Mesendoderm (in vitro differentiated cells): ENCODE measurements around the gene IDH3G.

Experiments used
- DNase-seq: peaks from one replicate; pipeline ENCODE4 v3.0.0; 2013
- H2AK5ac ChIP-seq: 2 replicates; pipeline ENCODE4 v1.6.1; 2013; ENCODE audit warnings: low read length, inconsistent platforms
- H2BK120ac ChIP-seq: 2 replicates; pipeline ENCODE4 v1.6.1; 2013; ENCODE audit warnings: low read depth, mild to moderate bottlenecking, low read length, moderate library complexity, mixed read lengths
- H2BK15ac ChIP-seq: replicated peaks from 2 replicates; pipeline ENCODE4 v1.6.1; 2013; ENCODE audit warnings: low read depth, mild to moderate bottlenecking, moderate library complexity
- H2BK5ac ChIP-seq: 2 replicates; pipeline ENCODE4 v1.6.1; 2013; ENCODE audit warnings: low read length, inconsistent platforms
- H3K18ac ChIP-seq: 2 replicates; pipeline ENCODE4 v1.6.1; 2013; ENCODE audit warnings: mild to moderate bottlenecking, low read length, mixed read lengths
- H3K23ac ChIP-seq: one replicate; pipeline ENCODE4 v1.6.1; 2013; ENCODE audit warnings: low read length
- H3K27ac ChIP-seq: 2 replicates; pipeline ENCODE4 v1.5.1; 2013; ENCODE audit warnings: low read depth, mild to moderate bottlenecking, inconsistent platforms, low read length, moderate library complexity
- H3K27me3 ChIP-seq: 2 replicates; pipeline ENCODE4 v1.6.1; 2013; ENCODE audit warnings: low read length, control low read depth, mild to moderate bottlenecking, inconsistent platforms; ENCODE audit not compliant: insufficient read depth, poor library complexity
- H3K36me3 ChIP-seq: 2 replicates; pipeline ENCODE4 v1.6.1; 2013; ENCODE audit warnings: low read length, inconsistent platforms; ENCODE audit not compliant: control insufficient read depth, insufficient read depth
- H3K4ac ChIP-seq: one replicate; pipeline ENCODE4 v1.6.1; 2013; ENCODE audit warnings: low read depth, mild to moderate bottlenecking, low read length, moderate library complexity
- H3K4me1 ChIP-seq: 2 replicates; pipeline ENCODE4 v1.6.1; 2013; ENCODE audit warnings: low read depth, low read length, inconsistent platforms; ENCODE audit not compliant: control insufficient read depth
- H3K4me2 ChIP-seq: 2 replicates; pipeline ENCODE4 v1.6.1; 2013; ENCODE audit warnings: low read length
- H3K4me3 ChIP-seq: 2 replicates; pipeline ENCODE4 v1.5.1; 2013; ENCODE audit warnings: mild to moderate bottlenecking, low read length
- H3K56ac ChIP-seq: one replicate; pipeline ENCODE4 v1.6.1; 2013; ENCODE audit warnings: low read length
- H3K79me1 ChIP-seq: 2 replicates; pipeline ENCODE4 v1.6.1; 2013; ENCODE audit warnings: low read length, inconsistent platforms
- H3K79me2 ChIP-seq: 2 replicates; pipeline ENCODE4 v1.6.1; 2013; ENCODE audit warnings: mild to moderate bottlenecking, low read length; ENCODE audit not compliant: control insufficient read depth, insufficient read depth
- H3K9ac ChIP-seq: 2 replicates; pipeline ENCODE4 v1.6.1; 2013; ENCODE audit warnings: low read length, inconsistent platforms
- H4K5ac ChIP-seq: one replicate; pipeline ENCODE4 v1.6.1; 2013; ENCODE audit warnings: low read length
- H4K8ac ChIP-seq: one replicate; pipeline ENCODE4 v1.6.1; 2013; ENCODE audit warnings: low read depth, mild to moderate bottlenecking, control low read depth, low read length, moderate library complexity
- WGBS: extraction: QIAGEN DNeasy Blood & Tissue Kit; methylation state at CpG from one replicate; pipeline ENCODE4 v1.1.7; 2013; ENCODE audit warnings: low lambda C conversion rate, missing lambda C conversion rate; ENCODE audit not compliant: insufficient coverage; ENCODE audit errors: extremely low coverage; 5-methylcytosine and 5-hydroxymethylcytosine counted together

The IDH3G gene

GRCh38 chrX:153803211-153804099, 9.3 kb upstream of the IDH3G start:
- no peak overlapping the region for H3K56ac ChIP-seq
- no peak overlapping the region for H3K9ac ChIP-seq
- H3K4me3 ChIP-seq = no peak overlapping the region
- H3K4me1 ChIP-seq = no peaks in the 10 kb centered on the region
- no peak overlapping the region for H2BK15ac ChIP-seq
- no peak overlapping the region for H3K27ac ChIP-seq
- no peak overlapping the region for H2BK120ac ChIP-seq
- no peak overlapping the region for H3K4ac ChIP-seq
- no peaks in the 10 kb centered on the region for H3K79me2 ChIP-seq
- no peak overlapping the region for H3K23ac ChIP-seq
- no peak overlapping the region for H4K8ac ChIP-seq
- H3K27me3 ChIP-seq = no peaks in the 10 kb centered on the region
- H3K4me2 ChIP-seq = no peak overlapping the region
- H3K79me1 ChIP-seq = no peaks in the 10 kb centered on the region
- WGBS = no CpG with 5 or more reads among the region's 87 CpGs
- no peak overlapping the region for H2BK5ac ChIP-seq
- no peak overlapping the region for H4K5ac ChIP-seq
- H3K18ac ChIP-seq = no peak overlapping the region
- no peak for DNase-seq
- no peaks in the 10 kb centered on the region for H3K36me3 ChIP-seq
- H2AK5ac ChIP-seq = no peak overlapping the region

GRCh38 chrX:153802513-153803045, 8.4 kb upstream of the IDH3G start:
- Histone ChIP-seq H3K4me3 (no peak overlapping the region), H3K9ac (no peak overlapping the region), H3K4me1 (no peaks in the 10 kb centered on the region), H2AK5ac (no peak overlapping the region), H4K5ac (no peak overlapping the region), H3K23ac (no peak overlapping the region), H3K36me3 (peaks cover under 1% of the 10 kb centered on the region), H3K27ac (no peak overlapping the region), H4K8ac (no peak overlapping the region), H2BK120ac (no peak overlapping the region), H3K4me2 (no peak overlapping the region), H3K79me2 (no peaks in the 10 kb centered on the region), H2BK5ac (no peak overlapping the region), H3K79me1 (no peaks in the 10 kb centered on the region), H3K56ac (no peak overlapping the region), H3K27me3 (no peaks in the 10 kb centered on the region), H2BK15ac (no peak overlapping the region), H3K4ac (no peak overlapping the region), H3K18ac (no peak overlapping the region)
- WGBS = no CpG with 5 or more reads among the region's 14 CpGs
- DNase-seq = no peak

- H3K4me2 ChIP-seq = no peak overlapping the region
- H3K9ac ChIP-seq = no peak overlapping the region
- peaks cover 3% of the 10 kb centered on the region for H3K36me3 ChIP-seq
- no peak for DNase-seq
- H3K23ac ChIP-seq = no peak overlapping the region
- H2BK5ac ChIP-seq = no peak overlapping the region
- H3K18ac ChIP-seq = no peak overlapping the region
- no peak overlapping the region for H3K4me3 ChIP-seq
- H3K27me3 ChIP-seq = no peaks in the 10 kb centered on the region
- H4K8ac ChIP-seq = no peak overlapping the region
- no peaks in the 10 kb centered on the region for H3K4me1 ChIP-seq
- H2BK120ac ChIP-seq = no peak overlapping the region
- no peak overlapping the region for H3K56ac ChIP-seq
- no peak overlapping the region for H3K4ac ChIP-seq
- no peak overlapping the region for H3K27ac ChIP-seq
- H4K5ac ChIP-seq = no peak overlapping the region
- H2AK5ac ChIP-seq = no peak overlapping the region
- H3K79me1 ChIP-seq = no peaks in the 10 kb centered on the region
- H3K79me2 ChIP-seq = no peaks in the 10 kb centered on the region
- H2BK15ac ChIP-seq = no peak overlapping the region
- no CpG with 5 or more reads among the region's 8 CpGs for WGBS
Observed at GRCh38 chrX:153801669-153802068, 7.5 kb upstream of the IDH3G start.

- no peaks in the 10 kb centered on the region for H3K79me1 ChIP-seq
- no CpG with 5 or more reads among the region's 7 CpGs for WGBS
Observed at GRCh38 chrX:153800746-153801145, 6.6 kb upstream of the IDH3G start.

GRCh38 chrX:153800177-153800722, 6.1 kb upstream of the IDH3G start:
- Histone ChIP-seq H3K4me2 (no peak overlapping the region), H2AK5ac (no peak overlapping the region), H2BK120ac (no peak overlapping the region), H3K4ac (no peak overlapping the region), H3K4me3 (no peak overlapping the region), H3K23ac (no peak overlapping the region), H3K36me3 (peaks cover 3% of the 10 kb centered on the region), H3K79me1 (no peaks in the 10 kb centered on the region), H3K18ac (no peak overlapping the region), H3K79me2 (peaks cover 10% of the 10 kb centered on the region), H4K5ac (no peak overlapping the region), H3K27ac (no peak overlapping the region), H2BK5ac (no peak overlapping the region), H3K27me3 (no peaks in the 10 kb centered on the region), H3K9ac (no peak overlapping the region), H3K56ac (no peak overlapping the region), H4K8ac (no peak overlapping the region), H2BK15ac (no peak overlapping the region), H3K4me1 (no peaks in the 10 kb centered on the region)
- no peak for DNase-seq
- no CpG with 5 or more reads among the region's 16 CpGs for WGBS

More at GRCh38 chrX:153800746-153801145, 6.6 kb upstream of the IDH3G start:
- no peak for DNase-seq
- Histone ChIP-seq H3K27ac (no peak overlapping the region), H3K9ac (no peak overlapping the region), H3K36me3 (peaks cover 3% of the 10 kb centered on the region), H3K4me3 (no peak overlapping the region), H3K4ac (no peak overlapping the region), H3K18ac (no peak overlapping the region), H3K23ac (no peak overlapping the region), H2BK15ac (no peak overlapping the region), H3K27me3 (no peaks in the 10 kb centered on the region), H4K8ac (no peak overlapping the region), H2BK5ac (no peak overlapping the region), H3K4me2 (no peak overlapping the region), H3K4me1 (no peaks in the 10 kb centered on the region), H2AK5ac (no peak overlapping the region), H3K79me2 (peaks cover 6% of the 10 kb centered on the region), H3K56ac (no peak overlapping the region), H2BK120ac (no peak overlapping the region), H4K5ac (no peak overlapping the region)
